Keratinocyte (primary cell): ENCODE data around the gene ACBD4. TPM values are rescaled to one million over a fixed set of nuclear protein-coding genes. Genes with fewer than 3 reads are reported as not detected.

Experiments used
- DNase-seq: peaks from one replicate; pipeline ENCODE4 v3.0.0-alpha.2; 2011; ENCODE audit warnings: low read depth, missing footprints, low spot score
- FAIRE-seq: peaks from 2 replicates; lab custom pipeline; 2011; peaks lifted over from hg19 to GRCh38; lab: Jason Lieb, UNC
- H2AFZ ChIP-seq: 2 replicates; pipeline ENCODE4 v1.6.0; 2012; ENCODE audit warnings: low read length, control low read depth, inconsistent platforms; ENCODE audit not compliant: control insufficient read depth
- H3K27ac ChIP-seq: 2 replicates; pipeline ENCODE4 v1.5.1; 2011; ENCODE audit warnings: low read length; ENCODE audit not compliant: control insufficient read depth, insufficient read depth
- H3K27me3 ChIP-seq: 3 replicates; pipeline ENCODE4 v1.6.0; 2011; ENCODE audit warnings: low read length; ENCODE audit not compliant: control insufficient read depth, insufficient read depth; ENCODE audit errors: extremely low read depth
- H3K36me3 ChIP-seq, 2 experiments: 2 replicates in 1 of 2; 3 replicates in 1 of 2; pipeline ENCODE4 v1.5.1; 2011; ENCODE audit warnings: low read length in 2 of 2, mild to moderate bottlenecking in 1 of 2; ENCODE audit not compliant: control insufficient read depth in 2 of 2, insufficient read depth in 2 of 2; ENCODE audit errors: extremely low read depth in 1 of 2
- H3K4me1 ChIP-seq: 3 replicates; pipeline ENCODE4 v1.5.1; 2011; ENCODE audit warnings: low read length; ENCODE audit not compliant: control insufficient read depth, insufficient read depth; ENCODE audit errors: extremely low read depth
- H3K4me2 ChIP-seq: 3 replicates; pipeline ENCODE4 v1.6.0; 2011; ENCODE audit warnings: low read depth, low read length; ENCODE audit not compliant: control insufficient read depth, insufficient read depth; ENCODE audit errors: extremely low read depth
- H3K4me3 ChIP-seq, 3 experiments: fragments of 200-600 bp in 1 of 3; sonication (generic) in 1 of 3; 2 replicates in 2 of 3; 3 replicates in 1 of 3; pipeline ENCODE4 v1.5.1; 2011 to 2016; ENCODE audit warnings: low read length in 3 of 3, mild to moderate bottlenecking in 3 of 3, control low read depth in 2 of 3, inconsistent platforms in 1 of 3, low read depth in 1 of 3, mixed read lengths in 1 of 3, mixed run types in 1 of 3, moderate library complexity in 1 of 3; ENCODE audit not compliant: control insufficient read depth in 2 of 3, insufficient read depth in 2 of 3; ENCODE audit errors: extremely low read depth in 1 of 3
- H3K79me2 ChIP-seq: 2 replicates; pipeline ENCODE4 v1.6.0; 2012; ENCODE audit warnings: low read length; ENCODE audit not compliant: control insufficient read depth, insufficient read depth
- H3K9ac ChIP-seq: 3 replicates; pipeline ENCODE4 v1.6.0; 2011; ENCODE audit warnings: low read length; ENCODE audit not compliant: control insufficient read depth, insufficient read depth; ENCODE audit errors: extremely low read depth
- H3K9me1 ChIP-seq: 3 replicates; pipeline ENCODE4 v1.6.0; 2011; ENCODE audit warnings: low read length; ENCODE audit not compliant: control insufficient read depth, insufficient read depth; ENCODE audit errors: extremely low read depth
- H3K9me3 ChIP-seq: 2 replicates; pipeline ENCODE4 v1.5.1; 2012; ENCODE audit warnings: low read depth, low read length; ENCODE audit not compliant: control insufficient read depth
- H4K20me1 ChIP-seq: 3 replicates; pipeline ENCODE4 v1.6.0; 2011; ENCODE audit warnings: low read length; ENCODE audit not compliant: control insufficient read depth, insufficient read depth; ENCODE audit errors: extremely low read depth
- CTCF ChIP-seq, 3 experiments: IDR thresholded peaks in 1 of 3; conservative IDR thresholded peaks in 1 of 3; optimal IDR thresholded peaks in 1 of 3; 2 replicates in 2 of 3; 3 replicates in 1 of 3; pipeline versions ENCODE3 to v1.5.1; 2011; ENCODE audit warnings: low read length in 3 of 3, mild to moderate bottlenecking in 3 of 3, moderate library complexity in 2 of 3, control low read depth in 1 of 3, inconsistent platforms in 1 of 3; ENCODE audit not compliant: insufficient read depth in 2 of 3; ENCODE audit errors: extremely low read depth in 1 of 3
- EZH2 ChIP-seq: IDR thresholded peaks from one replicate; pipeline ENCODE4 v1.6.1; 2012; ENCODE audit warnings: inconsistent platforms, mild to moderate bottlenecking, low read length, moderate library complexity
- dilution Hi-C: fragments of 300-500 bp; cut with MboI; formaldehyde crosslinking; loops from one replicate; pipeline ENCODE4 v1.7.0; 2020; ENCODE audit warnings: low sequenced_read_pairs; ENCODE audit not compliant: extremely low pct_ligation_motif_present
- polyA minus RNA-seq, 3 experiments: library from RNA; depleted of rRNA, polyadenylated mRNA; stranded (reverse); fragments of >200 nt; gene quantifications; 1 replicate in 1 of 3; 2 replicates in 1 of 3; 3 replicates in 1 of 3; pipeline ENCODE4 v1.2.3, GENCODE V29; 2011
- polyA plus RNA-seq, 5 experiments: library from polyadenylated mRNA; depleted of rRNA in 3 of 5; stranded (reverse) in 3 of 5; stranded (forward) in 1 of 5; unstranded in 1 of 5; fragments of >200 nt; gene quantifications; 1 replicate in 1 of 5; 2 replicates in 3 of 5; 3 replicates in 1 of 5; pipeline versions ENCODE4 v1.2.1 to v1.2.3, GENCODE V29; 2011 to 2012; ENCODE audit warnings: missing spikeins in 2 of 5, low read depth in 1 of 5, low replicate concordance in 1 of 5

Gene ACBD4, protein sequence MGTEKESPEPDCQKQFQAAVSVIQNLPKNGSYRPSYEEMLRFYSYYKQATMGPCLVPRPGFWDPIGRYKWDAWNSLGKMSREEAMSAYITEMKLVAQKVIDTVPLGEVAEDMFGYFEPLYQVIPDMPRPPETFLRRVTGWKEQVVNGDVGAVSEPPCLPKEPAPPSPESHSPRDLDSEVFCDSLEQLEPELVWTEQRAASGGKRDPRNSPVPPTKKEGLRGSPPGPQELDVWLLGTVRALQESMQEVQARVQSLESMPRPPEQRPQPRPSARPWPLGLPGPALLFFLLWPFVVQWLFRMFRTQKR
- polyA plus RNA-seq (2.6 to 4.4 TPM (median 2.8 TPM) in 3 replicates), polyA minus RNA-seq (1.3 to 3.9 TPM (median 3.9 TPM) in 3 replicates)
- 4.6 TPM for polyA plus RNA-seq (2011; ENCODE audit: low read depth)
- polyA plus RNA-seq (2011; cell fraction: cytosol; rRNA removed) = 1.8 and 2.8 TPM in 2 replicates
- 7.9 and 11.8 TPM in 2 replicates for polyA plus RNA-seq (2011; cell fraction: nucleus; rRNA removed)
- 3.5 and 7.2 TPM in 2 replicates for polyA plus RNA-seq (2012; ENCODE audit: low replicate concordance)
- polyA minus RNA-seq (2011; cell fraction: cytosol; rRNA and poly(A)+ RNA removed) = 5.0 TPM
- 3.8 and 7.3 TPM in 2 replicates for polyA minus RNA-seq (2011; cell fraction: nucleus; rRNA and poly(A)+ RNA removed)

- peak within 1 kb of the TSS; percentile 92 for H3K4me2 ChIP-seq
- H3K27me3 ChIP-seq = no peaks in the 10 kb centered on the region
- H4K20me1 ChIP-seq = no peaks in the 10 kb centered on the region
- peak within 1 kb of the TSS; percentile 55 for H3K9ac ChIP-seq
- peak within 1 kb of the TSS; percentile 50 to 78 (median 76) for H3K4me3 ChIP-seq
- peak within 1 kb of the TSS; percentile 79 for H2AFZ ChIP-seq
- H3K36me3 ChIP-seq = no peaks in the 10 kb centered on the region
- TF ChIP-seq EZH2 = no peak
- peak; percentile 100 for TF ChIP-seq CTCF (optimal IDR thresholded peaks at IDR 0.05 in 1 of 3, IDR thresholded peaks at IDR 0.05 in 1 of 3, conservative IDR thresholded peaks at IDR 0.05 in 1 of 3; ENCODE audit: extremely low read depth in 1 of 3, insufficient read depth in 2 of 3, low read length in 3 of 3)
- no peaks in the 10 kb centered on the region for H3K9me3 ChIP-seq
- peaks cover 22% of the 10 kb centered on the region for H3K4me1 ChIP-seq
- FAIRE-seq (peak; percentile 98), DNase-seq (no peak)
- no peaks in the 10 kb centered on the region for H3K9me1 ChIP-seq
- dilution Hi-C loops = no loop called here
- H3K79me2 ChIP-seq = peaks cover 14% of the 10 kb centered on the region
- H3K27ac ChIP-seq = peak within 1 kb of the TSS; percentile 37
These were observed at the start of gene ACBD4 for GRCh38 chr17:45135192-45135977. Gene ACBD4, plus strand, starts transcription at chr17:45135687. Its CDS starts 458 bp downstream, at chr17:45136145.

GRCh38 chr17:45086391-45086790, 49.1 kb upstream of the ACBD4 start:
- Histone ChIP-seq H3K36me3 (peaks cover 40 to 44% of the 10 kb centered on the region in 2 experiments), H3K4me2 (no peak overlapping the region), H3K27ac (no peak overlapping the region), H3K9me3 (no peaks in the 10 kb centered on the region), H3K4me1 (no peaks in the 10 kb centered on the region), H2AFZ (no peak overlapping the region), H3K4me3 (no peak overlapping the region), H3K9ac (no peak overlapping the region), H3K79me2 (peaks cover 6% of the 10 kb centered on the region), H3K9me1 (no peaks in the 10 kb centered on the region), H3K27me3 (no peaks in the 10 kb centered on the region), H4K20me1 (no peaks in the 10 kb centered on the region)
- TF ChIP-seq CTCF (optimal IDR thresholded peaks at IDR 0.05 in 1 of 3, IDR thresholded peaks at IDR 0.05 in 1 of 3, conservative IDR thresholded peaks at IDR 0.05 in 1 of 3; ENCODE audit: extremely low read depth in 1 of 3, insufficient read depth in 2 of 3, low read length in 3 of 3) (no peak), EZH2 (no peak)
- FAIRE-seq (no peak), DNase-seq (no peak)
- dilution Hi-C loops = no loop called here
